ENCODE results near the gene ROR2. TPM values are rescaled to one million over a fixed set of nuclear protein-coding genes. Genes with fewer than 3 reads are reported as not detected.

The ROR2 gene
- polyA plus RNA-seq, 2 donors = 1.7 to 3.6 TPM

GRCh38 chr9:91712811-91713210, 237.2 kb downstream of the ROR2 start:
- Histone ChIP-seq H3K9me3 (ENCODE audit: control insufficient read depth in 2 of 2, insufficient read depth in 1 of 2, low read depth in 1 of 2, low read length in 1 of 2) (peaks cover 2 to 3% of the 10 kb centered on the region in 2 donors), H3K4me3 (ENCODE audit: low read depth in 1 of 2, low read length in 2 of 2) (no peak overlapping the region), H3K27ac (ENCODE audit: low read depth in 2 of 2, low read length in 1 of 2) (no peak overlapping the region), H3K27me3 (ENCODE audit: control insufficient read depth in 1 of 2, insufficient read depth in 2 of 2, low read length in 2 of 2) (no peaks in the 10 kb centered on the region), H3K36me3 (ENCODE audit: control insufficient read depth in 2 of 2, insufficient read depth in 2 of 2, low read length in 1 of 2) (no peaks in the 10 kb centered on the region), H3K4me1 (ENCODE audit: control insufficient read depth in 2 of 2, insufficient read depth in 2 of 2, low read length in 1 of 2) (peaks cover 0 to 3% of the 10 kb centered on the region in 2 donors)
- 89% methylated on average over 7 of the region's 7 CpGs for WGBS, 2 donors

- H3K4me3 ChIP-seq (ENCODE audit: low read depth in 1 of 2, low read length in 2 of 2) = no peak overlapping the region
- peaks cover 0 to 3% of the 10 kb centered on the region in 2 donors for H3K4me1 ChIP-seq (ENCODE audit: control insufficient read depth in 2 of 2, insufficient read depth in 2 of 2, low read length in 1 of 2)
- no peak overlapping the region for H3K27ac ChIP-seq (ENCODE audit: low read depth in 2 of 2, low read length in 1 of 2)
- no peaks in the 10 kb centered on the region for H3K36me3 ChIP-seq (ENCODE audit: control insufficient read depth in 2 of 2, insufficient read depth in 2 of 2, low read length in 1 of 2)
- peaks cover 2 to 3% of the 10 kb centered on the region in 2 donors for H3K9me3 ChIP-seq (ENCODE audit: control insufficient read depth in 2 of 2, insufficient read depth in 1 of 2, low read depth in 1 of 2, low read length in 1 of 2)
- H3K27me3 ChIP-seq (ENCODE audit: control insufficient read depth in 1 of 2, insufficient read depth in 2 of 2, low read length in 2 of 2) = no peaks in the 10 kb centered on the region
- WGBS, 2 donors = 48 to 49% methylated on average over 8 of the region's 8 CpGs
These were observed 238.1 kb downstream of the ROR2 start for GRCh38 chr9:91711755-91712601.

- WGBS, 2 donors = 74 to 76% methylated on average over 8 of the region's 8 CpGs
- peaks cover 0 to 3% of the 10 kb centered on the region in 2 donors for H3K4me1 ChIP-seq (ENCODE audit: control insufficient read depth in 2 of 2, insufficient read depth in 2 of 2, low read length in 1 of 2)
- H3K4me3 ChIP-seq (ENCODE audit: low read depth in 1 of 2, low read length in 2 of 2) = no peak overlapping the region
- H3K27ac ChIP-seq (ENCODE audit: low read depth in 2 of 2, low read length in 1 of 2) = no peak overlapping the region
- H3K36me3 ChIP-seq (ENCODE audit: control insufficient read depth in 2 of 2, insufficient read depth in 2 of 2, low read length in 1 of 2) = no peaks in the 10 kb centered on the region
- peaks cover 2 to 10% of the 10 kb centered on the region in 2 donors for H3K9me3 ChIP-seq (ENCODE audit: control insufficient read depth in 2 of 2, insufficient read depth in 1 of 2, low read depth in 1 of 2, low read length in 1 of 2)
- no peaks in the 10 kb centered on the region for H3K27me3 ChIP-seq (ENCODE audit: control insufficient read depth in 1 of 2, insufficient read depth in 2 of 2, low read length in 2 of 2)
These were observed 239.9 kb downstream of the ROR2 start for GRCh38 chr9:91710158-91710557.

GRCh38 chr9:91705386-91705785, 244.6 kb downstream of the ROR2 start:
- Histone ChIP-seq H3K27ac (ENCODE audit: low read depth in 2 of 2, low read length in 1 of 2) (no peak overlapping the region), H3K9me3 (ENCODE audit: control insufficient read depth in 2 of 2, insufficient read depth in 1 of 2, low read depth in 1 of 2, low read length in 1 of 2) (peaks cover 2 to 10% of the 10 kb centered on the region in 2 donors), H3K4me1 (ENCODE audit: control insufficient read depth in 2 of 2, insufficient read depth in 2 of 2, low read length in 1 of 2) (no peaks in the 10 kb centered on the region), H3K4me3 (ENCODE audit: low read depth in 1 of 2, low read length in 2 of 2) (no peak overlapping the region), H3K27me3 (ENCODE audit: control insufficient read depth in 1 of 2, insufficient read depth in 2 of 2, low read length in 2 of 2) (no peaks in the 10 kb centered on the region), H3K36me3 (ENCODE audit: control insufficient read depth in 2 of 2, insufficient read depth in 2 of 2, low read length in 1 of 2) (no peaks in the 10 kb centered on the region)
- WGBS, 2 donors = 91 to 92% methylated on average over 1 of the region's 1 CpG

GRCh38 chr9:91700475-91700874, 249.6 kb downstream of the ROR2 start:
- Histone ChIP-seq H3K4me1 (ENCODE audit: control insufficient read depth in 2 of 2, insufficient read depth in 2 of 2, low read length in 1 of 2) (no peaks in the 10 kb centered on the region), H3K4me3 (ENCODE audit: low read depth in 1 of 2, low read length in 2 of 2) (no peak overlapping the region), H3K9me3 (ENCODE audit: control insufficient read depth in 2 of 2, insufficient read depth in 1 of 2, low read depth in 1 of 2, low read length in 1 of 2) (no peaks in the 10 kb centered on the region), H3K36me3 (ENCODE audit: control insufficient read depth in 2 of 2, insufficient read depth in 2 of 2, low read length in 1 of 2) (no peaks in the 10 kb centered on the region), H3K27ac (ENCODE audit: low read depth in 2 of 2, low read length in 1 of 2) (no peak overlapping the region), H3K27me3 (ENCODE audit: control insufficient read depth in 1 of 2, insufficient read depth in 2 of 2, low read length in 2 of 2) (no peaks in the 10 kb centered on the region)
- 67 to 78% methylated on average over 5 of the region's 5 CpGs for WGBS, 2 donors

- H3K9me3 ChIP-seq (ENCODE audit: control insufficient read depth in 2 of 2, insufficient read depth in 1 of 2, low read depth in 1 of 2, low read length in 1 of 2) = no peaks in the 10 kb centered on the region
- no peak overlapping the region for H3K4me3 ChIP-seq (ENCODE audit: low read depth in 1 of 2, low read length in 2 of 2)
- H3K27me3 ChIP-seq (ENCODE audit: control insufficient read depth in 1 of 2, insufficient read depth in 2 of 2, low read length in 2 of 2) = no peaks in the 10 kb centered on the region
- H3K27ac ChIP-seq (ENCODE audit: low read depth in 2 of 2, low read length in 1 of 2) = no peak overlapping the region
- WGBS, 2 donors = 87 to 92% methylated on average over 3 of the region's 3 CpGs
- H3K4me1 ChIP-seq (ENCODE audit: control insufficient read depth in 2 of 2, insufficient read depth in 2 of 2, low read length in 1 of 2) = no peaks in the 10 kb centered on the region
- H3K36me3 ChIP-seq (ENCODE audit: control insufficient read depth in 2 of 2, insufficient read depth in 2 of 2, low read length in 1 of 2) = no peaks in the 10 kb centered on the region
These were observed 251.8 kb downstream of the ROR2 start for GRCh38 chr9:91698266-91698665.

GRCh38 chr9:91697201-91697600, 252.8 kb downstream of the ROR2 start:
- Histone ChIP-seq H3K4me1 (ENCODE audit: control insufficient read depth in 2 of 2, insufficient read depth in 2 of 2, low read length in 1 of 2) (no peaks in the 10 kb centered on the region), H3K27ac (ENCODE audit: low read depth in 2 of 2, low read length in 1 of 2) (no peak overlapping the region), H3K4me3 (ENCODE audit: low read depth in 1 of 2, low read length in 2 of 2) (no peak overlapping the region), H3K27me3 (ENCODE audit: control insufficient read depth in 1 of 2, insufficient read depth in 2 of 2, low read length in 2 of 2) (no peaks in the 10 kb centered on the region), H3K9me3 (ENCODE audit: control insufficient read depth in 2 of 2, insufficient read depth in 1 of 2, low read depth in 1 of 2, low read length in 1 of 2) (no peaks in the 10 kb centered on the region), H3K36me3 (ENCODE audit: control insufficient read depth in 2 of 2, insufficient read depth in 2 of 2, low read length in 1 of 2) (no peaks in the 10 kb centered on the region)
- 83 to 85% methylated on average over 7 of the region's 7 CpGs for WGBS, 2 donors

GRCh38 chr9:91694081-91694870, 255.8 kb downstream of the ROR2 start:
- Histone ChIP-seq H3K9me3 (ENCODE audit: control insufficient read depth in 2 of 2, insufficient read depth in 1 of 2, low read depth in 1 of 2, low read length in 1 of 2) (no peaks in the 10 kb centered on the region), H3K27me3 (ENCODE audit: control insufficient read depth in 1 of 2, insufficient read depth in 2 of 2, low read length in 2 of 2) (no peaks in the 10 kb centered on the region), H3K4me3 (ENCODE audit: low read depth in 1 of 2, low read length in 2 of 2) (no peak overlapping the region), H3K4me1 (ENCODE audit: control insufficient read depth in 2 of 2, insufficient read depth in 2 of 2, low read length in 1 of 2) (no peaks in the 10 kb centered on the region), H3K27ac (ENCODE audit: low read depth in 2 of 2, low read length in 1 of 2) (no peak overlapping the region), H3K36me3 (ENCODE audit: control insufficient read depth in 2 of 2, insufficient read depth in 2 of 2, low read length in 1 of 2) (no peaks in the 10 kb centered on the region)
- WGBS, 2 donors = 74 to 78% methylated on average over 6 of the region's 6 CpGs

- Histone ChIP-seq H3K27me3 (ENCODE audit: control insufficient read depth in 1 of 2, insufficient read depth in 2 of 2, low read length in 2 of 2) (no peaks in the 10 kb centered on the region), H3K36me3 (ENCODE audit: control insufficient read depth in 2 of 2, insufficient read depth in 2 of 2, low read length in 1 of 2) (no peaks in the 10 kb centered on the region), H3K27ac (ENCODE audit: low read depth in 2 of 2, low read length in 1 of 2) (no peak overlapping the region), H3K4me1 (ENCODE audit: control insufficient read depth in 2 of 2, insufficient read depth in 2 of 2, low read length in 1 of 2) (no peaks in the 10 kb centered on the region), H3K9me3 (ENCODE audit: control insufficient read depth in 2 of 2, insufficient read depth in 1 of 2, low read depth in 1 of 2, low read length in 1 of 2) (no peaks in the 10 kb centered on the region), H3K4me3 (ENCODE audit: low read depth in 1 of 2, low read length in 2 of 2) (no peak overlapping the region)
- WGBS, 2 donors = 55 to 69% methylated on average over 7 of the region's 7 CpGs
These were observed 256.8 kb downstream of the ROR2 start for GRCh38 chr9:91693226-91693625.
